Hematopoietic multipotent progenitor cell treated with erythropoietin and hydrocortisone succinate and interleukin-3 and kit ligand, for 6 days (in vitro differentiated cells): Measurements from ENCODE around the gene CXADR.
A peak's percentile ranks its signal among the peaks of the same experiment; 100 is the strongest.
"Not testable (repeated sequence)": the region's sequence is repeated elsewhere in the genome, so short reads cannot be mapped to it uniquely, and the experiment has no call there.

Experiments
- DNase-seq: peaks from one replicate; pipeline ENCODE4 v3.0.0-alpha.2; 2015

CXADR gene

GRCh38 chr21:17512253-17513213, at the start of gene CXADR:
TSS of gene CXADR (plus strand) at chr21:17513043. CDS start at chr21:17513130, 87 bp downstream.
- DNase-seq, result peak; percentile 81

- no peak for DNase-seq
Observed at GRCh38 chr21:17466166-17466565, 46.7 kb upstream of the CXADR start.

- DNase-seq, result no peak
Observed at GRCh38 chr21:17467392-17467791, 45.5 kb upstream of the CXADR start.

GRCh38 chr21:17467829-17468228, 45.0 kb upstream of the CXADR start:
- no peak for DNase-seq

GRCh38 chr21:17468698-17469097, 44.1 kb upstream of the CXADR start:
- no peak for DNase-seq

GRCh38 chr21:17469727-17470126, 43.1 kb upstream of the CXADR start:
- DNase-seq, result no peak

GRCh38 chr21:17472182-17472581, 40.7 kb upstream of the CXADR start:
- DNase-seq, result no peak

- no peak for DNase-seq
Observed at GRCh38 chr21:17472592-17473271, 40.1 kb upstream of the CXADR start.

- DNase-seq, result no peak
Observed at GRCh38 chr21:17476006-17476405, 36.8 kb upstream of the CXADR start.

- not testable (repeated sequence) for DNase-seq
Observed at GRCh38 chr21:17478156-17478555, 34.7 kb upstream of the CXADR start.

- DNase-seq, result no peak
Observed at GRCh38 chr21:17479606-17480005, 33.2 kb upstream of the CXADR start.

GRCh38 chr21:17482928-17483327, 29.9 kb upstream of the CXADR start:
- DNase-seq, result no peak

- DNase-seq, result no peak
Observed at GRCh38 chr21:17488620-17489019, 24.2 kb upstream of the CXADR start.

GRCh38 chr21:17489565-17489964, 23.3 kb upstream of the CXADR start:
- DNase-seq, result not testable (repeated sequence)

GRCh38 chr21:17491716-17492414, 21.0 kb upstream of the CXADR start:
- DNase-seq, result peak; percentile 82

GRCh38 chr21:17492415-17493168, 20.3 kb upstream of the CXADR start:
- no peak for DNase-seq

- no peak for DNase-seq
Observed at GRCh38 chr21:17494051-17494450, 18.8 kb upstream of the CXADR start.

- DNase-seq, result no peak
Observed at GRCh38 chr21:17495680-17496079, 17.2 kb upstream of the CXADR start.

- DNase-seq, result no peak
Observed at GRCh38 chr21:17497316-17497715, 15.5 kb upstream of the CXADR start.

- no peak for DNase-seq
Observed at GRCh38 chr21:17498586-17498985, 14.3 kb upstream of the CXADR start.

- no peak for DNase-seq
Observed at GRCh38 chr21:17501107-17502006, 11.5 kb upstream of the CXADR start.

GRCh38 chr21:17502985-17503384, 9.9 kb upstream of the CXADR start:
- not testable (repeated sequence) for DNase-seq
